Kidney epithelial cell (primary cell): Measurements from ENCODE around the gene PPFIA3. TPM values are rescaled to one million over a fixed set of nuclear protein-coding genes. Genes with fewer than 3 reads are reported as not detected.
A peak's percentile ranks its signal among the peaks of the same experiment; 100 is the strongest.

Experiments
- DNase-seq: peaks from one replicate; pipeline ENCODE4 v3.0.0-alpha.2; 2010; ENCODE audit warnings: low read depth
- H3K27me3 ChIP-seq: 2 replicates; pipeline ENCODE4 v1.6.0; 2011; ENCODE audit warnings: low read length; ENCODE audit not compliant: control insufficient read depth, insufficient read depth
- H3K36me3 ChIP-seq: 2 replicates; pipeline ENCODE4 v1.5.1; 2011; ENCODE audit warnings: low read length; ENCODE audit not compliant: control insufficient read depth, insufficient read depth
- H3K4me3 ChIP-seq: 2 replicates; pipeline ENCODE4 v1.5.1; 2011; ENCODE audit warnings: low read depth, mild to moderate bottlenecking, control low read depth, low read length
- CTCF ChIP-seq: IDR thresholded peaks from 2 replicates; pipeline ENCODE4 v1.5.1; 2011; ENCODE audit warnings: mild to moderate bottlenecking, moderate library complexity, low read length, control low read depth, inconsistent platforms; ENCODE audit not compliant: insufficient read depth, poor library complexity, severe bottlenecking
- total RNA-seq: library from RNA; depleted of rRNA; stranded (reverse); fragments of >200 nt; gene quantifications from 2 replicates; pipeline ENCODE4 v1.2.3, GENCODE V29; 2015

Gene PPFIA3
- total RNA-seq, 1 donor from 2014 or later: 0.88 TPM

GRCh38 chr19:49153167-49153809, 33.9 kb downstream of the PPFIA3 start:
- H3K27me3 ChIP-seq: peaks cover 31% of the 10 kb centered on the region

GRCh38 chr19:49154279-49154678, 34.9 kb downstream of the PPFIA3 start:
- TF ChIP-seq CTCF: no peak
- no peak for DNase-seq
- H3K4me3 ChIP-seq: no peak overlapping the region
- H3K36me3 ChIP-seq: no peaks in the 10 kb centered on the region
- H3K27me3 ChIP-seq: peaks cover 25% of the 10 kb centered on the region

More at GRCh38 chr19:49153167-49153809, 33.9 kb downstream of the PPFIA3 start:
- TF ChIP-seq CTCF: no peak
- Histone ChIP-seq H3K4me3 (no peak overlapping the region), H3K36me3 (no peaks in the 10 kb centered on the region)
- DNase-seq: no peak

- Histone ChIP-seq H3K36me3 (no peaks in the 10 kb centered on the region), H3K27me3 (peaks cover 25% of the 10 kb centered on the region), H3K4me3 (no peak within 1 kb of the TSS)
- no peak for DNase-seq
- TF ChIP-seq CTCF: no peak
These were observed 35.9 kb downstream of the PPFIA3 start, which contains the start of gene HRC for GRCh38 chr19:49155005-49155819. HRC (minus strand) TSS chr19:49155396; CDS start chr19:49155237, 159 bp downstream.

GRCh38 chr19:49155820-49156346, 36.5 kb downstream of the PPFIA3 start:
- Histone ChIP-seq H3K4me3 (no peak overlapping the region), H3K27me3 (peaks cover 21% of the 10 kb centered on the region), H3K36me3 (no peaks in the 10 kb centered on the region)
- no peak for TF ChIP-seq CTCF
- DNase-seq: no peak

- TF ChIP-seq CTCF: no peak
- Histone ChIP-seq H3K27me3 (peaks cover 15% of the 10 kb centered on the region), H3K36me3 (no peaks in the 10 kb centered on the region), H3K4me3 (peak within 1 kb of the TSS; percentile 92)
- no peak for DNase-seq
These were observed 38.3 kb downstream of the PPFIA3 start, which contains the start of gene TRPM4 for GRCh38 chr19:49157445-49158224. TRPM4 (plus strand) TSS chr19:49157792; CDS start chr19:49157867, 75 bp downstream.
